Karpas-422 (cell line): ENCODE measurements around the gene DEDD2. TPM values are rescaled to one million over a fixed set of nuclear protein-coding genes. Genes with fewer than 3 reads are reported as not detected.

Experiments used
- DNase-seq: peaks from one replicate; pipeline ENCODE4 v3.0.0-alpha.2; 2015
- H2AFZ ChIP-seq: fragments of 200-600 bp; sonication (generic); 2 replicates; pipeline ENCODE4 v1.6.1; 2014; ENCODE audit warnings: antibody characterized with exemption, low read length, mixed read lengths
- H3K27ac ChIP-seq: fragments of 200-600 bp; sonication (generic); 2 replicates; pipeline ENCODE4 v1.5.1; 2014; ENCODE audit warnings: mild to moderate bottlenecking, low read length, moderate library complexity
- H3K27me3 ChIP-seq: fragments of 200-600 bp; sonication (generic); 2 replicates; pipeline ENCODE4 v1.6.1; 2014; ENCODE audit warnings: low read length, mixed read lengths
- H3K36me3 ChIP-seq: fragments of 200-600 bp; sonication (generic); 2 replicates; pipeline ENCODE4 v1.6.1; 2014; ENCODE audit warnings: low read length, mixed read lengths; ENCODE audit not compliant: insufficient read depth
- H3K4me1 ChIP-seq: fragments of 200-600 bp; sonication (generic); 2 replicates; pipeline ENCODE4 v1.6.1; 2014; ENCODE audit warnings: mild to moderate bottlenecking, low read length, mixed read lengths
- H3K4me2 ChIP-seq: fragments of 200-600 bp; sonication (generic); 2 replicates; pipeline ENCODE4 v1.6.1; 2014; ENCODE audit warnings: low read length, low read depth, mild to moderate bottlenecking; ENCODE audit not compliant: poor library complexity, severe bottlenecking
- H3K4me3 ChIP-seq: fragments of 200-600 bp; sonication (generic); 2 replicates; pipeline ENCODE4 v1.5.1; 2014; ENCODE audit warnings: mild to moderate bottlenecking, antibody characterized with exemption, low read length, mixed read lengths
- H3K79me2 ChIP-seq: fragments of 200-600 bp; sonication (generic); 2 replicates; pipeline ENCODE4 v1.6.1; 2014; ENCODE audit warnings: mild to moderate bottlenecking, low read length, mixed read lengths
- H3K9ac ChIP-seq: fragments of 200-600 bp; sonication (generic); 2 replicates; pipeline ENCODE4 v1.6.0; 2014; ENCODE audit warnings: low read length
- H3K9me2 ChIP-seq: fragments of 200-600 bp; sonication (generic), shearing (Covaris generic); replicated peaks from 2 replicates; pipeline ENCODE4 v1.6.0; 2014; ENCODE audit warnings: mild to moderate bottlenecking, low read length, moderate library complexity; ENCODE audit not compliant: insufficient read depth
- H3K9me3 ChIP-seq: fragments of 300-700, 200-600 bp; sonication (generic); 2 replicates; pipeline ENCODE4 v1.6.1; 2014; ENCODE audit warnings: low read length, mixed read lengths
- H4K20me1 ChIP-seq: fragments of 200-600 bp; sonication (generic); 2 replicates; pipeline ENCODE4 v1.6.1; 2014; ENCODE audit warnings: mild to moderate bottlenecking, antibody characterized with exemption, low read length, low read depth; ENCODE audit not compliant: insufficient read depth
- total RNA-seq: library from RNA; depleted of rRNA; stranded (reverse); fragments of >200 nt; shearing (Covaris generic); gene quantifications from 2 replicates; pipeline ENCODE4 v1.2.3, GENCODE V29; 2014; ENCODE audit warnings: low replicate concordance

The DEDD2 gene
- total RNA-seq, 1 experiment from 2014 or later = 16.3 TPM

DNA sequence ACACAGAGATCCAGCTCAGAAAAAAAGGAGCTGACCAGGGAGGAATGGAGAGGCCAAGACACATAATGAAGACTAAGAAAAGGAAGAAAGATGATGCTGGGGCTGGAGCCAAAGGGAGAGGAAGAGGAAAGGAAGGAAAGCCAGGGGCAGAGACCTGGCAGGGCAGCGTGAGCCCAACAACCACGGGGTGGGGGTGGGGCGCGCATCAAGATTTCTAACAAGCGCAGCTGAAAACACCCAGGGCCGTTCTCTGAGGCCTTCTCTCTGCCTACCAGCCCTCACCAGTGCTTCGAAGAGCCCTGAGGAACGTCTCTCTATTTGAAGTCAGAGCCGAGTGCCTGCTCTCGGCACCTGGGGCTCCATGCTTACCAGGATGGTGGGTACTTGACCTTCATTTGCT is 61.7 kb downstream of the DEDD2 start:
- Histone ChIP-seq H3K27me3 (no peaks in the 10 kb centered on the region), H3K9ac (no peak overlapping the region), H3K4me2 (no peak overlapping the region), H3K9me2 (no peaks in the 10 kb centered on the region), H3K9me3 (no peaks in the 10 kb centered on the region), H3K4me3 (no peak overlapping the region), H4K20me1 (no peaks in the 10 kb centered on the region), H3K27ac (no peak overlapping the region), H3K4me1 (peaks cover 6% of the 10 kb centered on the region), H3K36me3 (no peaks in the 10 kb centered on the region), H2AFZ (no peak overlapping the region), H3K79me2 (no peaks in the 10 kb centered on the region)
- DNase-seq = no peak

DNA sequence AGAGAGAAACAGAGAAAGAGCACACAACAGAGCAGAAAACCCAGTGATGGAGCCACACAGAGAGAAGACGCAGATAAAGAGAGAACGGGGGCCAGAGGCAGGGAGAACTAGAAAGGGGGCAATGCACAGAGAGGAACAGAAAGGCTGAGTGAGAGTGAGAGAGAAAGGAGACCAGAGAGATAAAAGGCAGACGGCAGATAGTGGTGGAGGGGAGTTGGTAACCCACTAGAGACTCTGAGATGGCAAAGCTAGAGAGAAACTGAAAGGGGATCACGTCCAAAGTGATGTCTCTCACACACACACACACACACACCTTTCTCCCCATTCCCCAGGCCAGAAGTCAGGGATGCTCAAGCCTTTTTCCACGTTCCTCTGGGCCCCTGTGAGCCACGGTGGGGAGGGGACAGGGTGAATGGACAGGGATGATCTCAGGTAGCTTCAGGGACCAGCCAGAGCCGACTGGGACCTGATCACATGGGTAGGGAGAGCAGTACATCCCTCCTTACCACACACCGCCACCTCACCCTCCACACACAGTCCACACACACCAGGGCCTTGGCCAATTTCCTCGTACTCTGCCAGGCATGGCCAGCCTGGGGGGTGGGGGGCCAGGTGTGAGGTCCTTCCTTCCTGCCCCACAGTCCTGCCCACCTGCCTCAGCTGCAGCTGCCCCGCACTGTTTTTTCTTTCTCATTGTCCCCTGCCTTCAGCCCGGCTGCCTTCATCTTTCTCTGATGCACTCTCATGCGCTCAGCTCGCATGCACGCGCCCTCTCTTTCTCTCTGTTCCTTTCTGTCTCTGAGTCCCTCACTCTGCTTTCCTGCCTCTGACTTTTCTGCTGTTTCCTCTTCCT is 62.8 kb downstream of the DEDD2 start:
- Histone ChIP-seq H3K79me2 (no peaks in the 10 kb centered on the region), H3K36me3 (no peaks in the 10 kb centered on the region), H3K4me2 (no peak overlapping the region), H3K9ac (no peak overlapping the region), H3K9me2 (no peaks in the 10 kb centered on the region), H3K27ac (no peak overlapping the region), H2AFZ (no peak overlapping the region), H3K4me3 (no peak overlapping the region), H4K20me1 (no peaks in the 10 kb centered on the region), H3K4me1 (peaks cover 6% of the 10 kb centered on the region), H3K27me3 (no peaks in the 10 kb centered on the region), H3K9me3 (no peaks in the 10 kb centered on the region)
- no peak for DNase-seq

DNA sequence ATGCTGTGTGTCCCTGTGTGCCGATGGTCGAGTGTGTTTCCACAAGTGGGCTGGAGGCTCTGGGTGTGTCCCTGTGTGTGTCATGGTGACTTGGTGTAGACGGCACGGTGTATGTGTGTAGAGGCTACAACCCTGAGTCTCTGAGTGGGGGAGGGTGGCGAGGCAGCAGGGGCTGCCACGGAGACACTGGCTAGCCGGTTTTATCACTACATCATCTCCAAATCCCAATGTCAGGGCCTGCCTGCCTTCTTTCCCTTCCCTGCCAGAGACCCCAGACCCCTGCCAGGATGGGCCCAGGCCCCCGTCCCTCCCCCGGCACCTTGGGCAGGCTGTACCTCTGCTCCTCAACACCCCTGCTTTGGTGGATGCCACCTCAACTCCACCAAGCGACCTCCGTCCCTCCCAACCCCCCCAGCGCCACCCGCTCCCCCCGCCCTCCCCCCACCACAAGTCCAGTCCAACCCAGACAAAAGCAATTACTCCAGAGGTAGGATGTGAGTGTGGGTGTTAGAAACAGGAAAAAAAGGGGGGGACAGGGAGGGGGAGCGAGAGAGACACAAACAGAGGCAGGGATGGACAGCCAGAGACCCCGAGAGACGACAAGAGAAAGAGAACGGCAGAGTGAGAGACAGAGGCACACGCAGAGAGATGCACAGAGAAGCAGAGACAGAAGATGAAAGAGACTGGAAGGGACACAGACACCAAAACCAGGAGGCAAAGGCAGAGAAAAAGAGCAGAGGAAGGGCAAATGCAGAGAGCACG is 63.6 kb downstream of the DEDD2 start:
- H3K4me3 ChIP-seq = no peak overlapping the region
- no peaks in the 10 kb centered on the region for H3K27me3 ChIP-seq
- peaks cover 6% of the 10 kb centered on the region for H3K4me1 ChIP-seq
- H3K4me2 ChIP-seq = no peak overlapping the region
- no peak overlapping the region for H3K9ac ChIP-seq
- no peak overlapping the region for H3K27ac ChIP-seq
- H3K9me3 ChIP-seq = no peaks in the 10 kb centered on the region
- H2AFZ ChIP-seq = no peak overlapping the region
- H3K9me2 ChIP-seq = no peaks in the 10 kb centered on the region
- H4K20me1 ChIP-seq = 0 out of 2 replicates have a peak, but pooled peaks cover under 1% of the 10 kb centered on the region
- DNase-seq = no peak
- H3K36me3 ChIP-seq = no peaks in the 10 kb centered on the region
- H3K79me2 ChIP-seq = no peaks in the 10 kb centered on the region

DNA sequence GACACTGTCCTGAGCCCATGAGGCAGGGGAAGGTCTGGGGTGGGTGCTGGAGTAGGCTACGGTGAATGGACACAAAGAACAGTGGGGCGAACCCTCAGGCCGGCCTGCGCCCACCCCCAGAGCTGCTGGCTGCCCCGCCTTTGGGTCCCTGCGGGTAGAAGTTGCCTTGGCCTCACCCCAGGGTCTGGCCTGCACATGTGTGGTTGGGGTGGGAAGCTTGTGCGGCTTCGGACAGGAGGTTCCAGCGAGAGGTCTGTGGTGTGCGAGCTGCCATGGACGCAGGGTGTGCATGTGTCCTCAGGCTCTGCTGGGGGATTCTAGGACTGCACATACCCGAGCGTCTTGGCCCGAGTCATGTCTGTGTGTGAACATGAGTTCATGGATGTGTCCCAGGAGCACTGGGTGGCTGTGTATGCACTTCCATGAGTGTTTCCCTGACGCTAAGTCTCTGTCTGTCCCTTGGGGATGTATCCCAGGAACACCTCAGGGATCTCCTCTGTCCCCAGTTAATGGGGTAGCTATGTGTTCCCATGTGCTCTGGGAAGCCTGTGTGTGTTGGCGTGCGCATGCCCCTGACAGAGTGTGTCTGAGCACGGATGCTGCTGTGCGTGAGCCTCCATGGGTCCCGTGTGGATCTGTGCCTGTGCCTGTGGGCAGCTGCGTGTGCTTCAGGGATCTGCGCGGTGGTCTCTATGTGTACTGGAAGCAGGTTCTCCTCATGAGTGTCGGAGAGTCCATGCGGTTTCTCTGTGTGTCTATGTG is 64.4 kb downstream of the DEDD2 start:
- Histone ChIP-seq H4K20me1 (0 out of 2 replicates have a peak, but pooled peaks cover 3% of the 10 kb centered on the region), H3K36me3 (no peaks in the 10 kb centered on the region), H3K4me2 (no peak overlapping the region), H3K27ac (no peak overlapping the region), H3K9ac (no peak overlapping the region), H2AFZ (no peak overlapping the region), H3K4me1 (peaks cover 6% of the 10 kb centered on the region), H3K9me3 (no peaks in the 10 kb centered on the region), H3K79me2 (no peaks in the 10 kb centered on the region), H3K4me3 (no peak overlapping the region), H3K27me3 (no peaks in the 10 kb centered on the region), H3K9me2 (no peaks in the 10 kb centered on the region)
- DNase-seq = no peak

DNA sequence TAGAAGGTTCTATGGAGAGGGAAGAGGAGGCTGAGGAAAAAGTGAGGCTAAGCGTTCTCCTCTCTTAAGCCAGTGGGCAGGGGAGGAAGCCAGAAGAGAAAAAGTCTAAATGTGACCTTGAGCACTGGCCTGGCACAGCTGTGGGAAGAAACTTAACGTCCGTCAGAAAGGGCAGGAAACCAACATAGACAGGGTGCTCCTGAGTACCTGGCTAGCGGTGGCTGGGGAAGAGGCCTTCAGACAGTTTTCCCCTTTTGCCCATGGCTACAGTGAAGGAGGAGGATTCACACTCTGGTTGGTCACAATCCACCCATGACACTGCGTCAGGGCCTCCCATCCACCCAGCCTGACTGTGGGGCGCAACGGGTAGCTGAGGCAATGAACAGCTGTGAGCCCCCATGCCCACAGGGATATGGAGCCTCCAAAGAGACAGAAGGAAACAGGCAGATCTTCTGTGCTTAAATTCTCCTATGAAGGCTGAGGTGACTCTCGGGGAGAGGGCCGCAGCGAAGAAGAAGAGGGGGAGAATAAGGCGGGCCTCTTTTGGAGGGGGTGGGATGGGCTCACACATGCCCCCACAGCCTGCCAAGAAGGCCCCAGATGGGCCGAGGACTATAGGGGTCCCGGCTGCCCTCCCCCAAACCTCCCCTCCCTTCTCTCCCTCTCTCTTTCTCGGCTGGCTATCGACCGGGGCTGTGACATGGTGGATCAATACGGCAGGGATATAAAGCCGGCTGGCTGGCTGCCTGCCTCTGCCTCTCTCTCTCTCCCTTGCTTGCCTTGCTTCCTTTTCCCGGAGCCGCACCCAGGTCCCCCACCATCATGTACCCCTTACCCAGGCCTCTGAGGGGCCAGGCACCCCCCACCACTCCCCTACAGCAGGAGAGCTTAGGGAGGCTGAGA is 65.4 kb downstream of the DEDD2 start:
- Histone ChIP-seq H3K9ac (no peak overlapping the region), H3K27ac (no peak overlapping the region), H3K79me2 (no peaks in the 10 kb centered on the region), H3K4me2 (no peak overlapping the region), H3K4me1 (peaks cover 6% of the 10 kb centered on the region), H3K36me3 (no peaks in the 10 kb centered on the region), H2AFZ (no peak overlapping the region), H3K27me3 (no peaks in the 10 kb centered on the region), H3K9me2 (no peaks in the 10 kb centered on the region), H3K9me3 (no peaks in the 10 kb centered on the region), H4K20me1 (0 out of 2 replicates have a peak, but pooled peaks cover 7% of the 10 kb centered on the region), H3K4me3 (no peak overlapping the region)
- no peak for DNase-seq

DNA sequence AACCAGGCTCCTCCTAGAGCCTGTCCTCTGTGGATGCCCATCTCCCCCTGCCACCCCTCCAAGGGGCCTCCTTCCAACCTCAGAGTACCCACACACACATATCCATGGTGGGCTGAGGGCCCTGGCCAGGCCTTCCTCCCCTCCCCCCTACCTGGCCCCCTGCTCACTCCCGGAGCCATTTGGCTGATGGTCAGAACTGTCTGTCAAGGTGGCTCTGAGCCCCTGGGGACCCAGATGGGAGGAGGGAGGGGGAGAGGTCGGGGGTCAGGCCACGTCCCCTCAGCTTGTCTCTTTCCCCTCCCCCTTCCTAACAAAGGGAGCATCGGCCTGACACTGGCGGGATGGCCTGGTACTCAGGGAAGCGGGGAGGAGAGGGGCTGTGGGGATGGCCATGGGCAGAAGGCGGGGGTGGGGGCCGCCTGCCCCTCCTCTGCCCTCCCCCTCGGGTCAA is 66.5 kb downstream of the DEDD2 start:
- Histone ChIP-seq H4K20me1 (peaks cover 7% of the 10 kb centered on the region; the same call in 1 of the 2 replicates), H3K27ac (no peak overlapping the region), H3K4me2 (no peak overlapping the region), H2AFZ (no peak overlapping the region), H3K36me3 (no peaks in the 10 kb centered on the region), H3K79me2 (no peaks in the 10 kb centered on the region), H3K4me3 (no peak overlapping the region), H3K9ac (no peak overlapping the region), H3K27me3 (no peaks in the 10 kb centered on the region), H3K9me3 (no peaks in the 10 kb centered on the region), H3K9me2 (no peaks in the 10 kb centered on the region), H3K4me1 (peaks cover 6% of the 10 kb centered on the region)
- DNase-seq = no peak

DNA sequence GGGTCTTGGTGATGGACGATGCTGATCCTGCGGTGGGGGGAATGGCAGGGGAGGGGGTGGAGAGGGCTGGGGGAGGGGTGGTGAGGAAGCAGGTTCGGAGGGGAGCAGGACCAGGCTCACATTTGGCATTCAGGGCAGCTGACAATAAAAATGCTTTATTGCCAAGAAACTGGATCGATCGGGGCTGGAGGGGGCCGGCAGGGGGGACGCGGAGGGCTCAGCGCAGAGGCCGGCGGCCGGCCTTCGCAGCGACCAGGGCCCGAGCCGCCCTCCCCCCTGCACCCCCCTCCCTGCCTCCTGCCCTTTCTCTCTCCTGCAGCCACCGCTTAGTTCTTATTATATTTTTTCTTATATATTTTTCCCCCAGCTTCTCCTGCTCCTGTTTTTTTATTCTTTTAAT is 67.1 kb downstream of the DEDD2 start:
- Histone ChIP-seq H3K4me1 (peaks cover 6% of the 10 kb centered on the region), H3K9ac (no peak overlapping the region), H3K9me2 (no peaks in the 10 kb centered on the region), H2AFZ (no peak overlapping the region), H3K9me3 (no peaks in the 10 kb centered on the region), H4K20me1 (peaks cover 9% of the 10 kb centered on the region; the same call in 1 of the 2 replicates), H3K4me2 (no peak overlapping the region), H3K36me3 (no peaks in the 10 kb centered on the region), H3K4me3 (no peak overlapping the region), H3K27ac (no peak overlapping the region), H3K27me3 (no peaks in the 10 kb centered on the region), H3K79me2 (no peaks in the 10 kb centered on the region)
- DNase-seq = no peak
